WI38 (cell line): ENCODE data around the gene TNFRSF12A.
A peak's percentile ranks its signal among the peaks of the same experiment; 100 is the strongest.

ENCODE experiments used
- H3K4me3 ChIP-seq: 2 replicates; pipeline ENCODE4 v1.5.1; 2011; ENCODE audit warnings: low read depth, mild to moderate bottlenecking, control low read depth, low read length
- TF ChIP-seq, protein P1 (sequence below): IDR thresholded peaks from 2 replicates; pipeline ENCODE4 v1.5.1; 2012; ENCODE audit warnings: low read depth, mild to moderate bottlenecking, control low read depth, low read length

TNFRSF12A gene

DNA sequence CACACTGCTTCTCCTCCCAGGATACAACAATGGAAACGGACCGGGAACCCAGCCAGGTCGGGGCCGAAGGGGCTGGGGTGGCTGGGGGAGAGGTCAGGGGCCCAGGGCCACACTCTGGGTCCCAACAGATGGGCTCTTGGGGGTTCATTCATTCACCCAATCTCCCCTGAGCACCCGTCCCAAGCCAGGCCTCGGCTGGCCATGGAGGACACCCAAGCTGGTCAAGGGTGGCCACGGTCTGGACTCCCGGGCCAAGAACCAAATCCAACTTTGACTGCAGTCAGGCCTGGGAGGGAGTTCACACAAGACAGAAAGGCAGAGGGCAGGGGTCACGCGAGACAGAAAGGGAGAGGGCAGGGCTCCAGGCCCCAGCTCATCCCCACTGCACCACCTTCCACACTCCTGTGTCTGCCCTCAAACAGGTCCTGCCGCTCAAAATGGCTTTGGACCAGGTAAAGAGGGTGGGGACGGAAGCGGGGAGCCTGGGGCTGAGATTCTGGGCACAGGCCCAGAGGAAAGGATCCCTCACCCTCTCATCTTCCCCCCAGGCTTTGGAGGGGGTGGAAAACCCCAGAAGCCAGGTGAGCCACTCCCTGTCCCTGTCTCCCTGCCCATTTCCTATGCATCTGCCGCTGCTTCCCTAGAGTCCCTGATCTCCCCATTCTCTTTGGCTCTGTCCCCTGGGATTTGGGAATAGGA, 27.6 kb upstream of the TNFRSF12A start:
- TF ChIP-seq, protein P1, sequence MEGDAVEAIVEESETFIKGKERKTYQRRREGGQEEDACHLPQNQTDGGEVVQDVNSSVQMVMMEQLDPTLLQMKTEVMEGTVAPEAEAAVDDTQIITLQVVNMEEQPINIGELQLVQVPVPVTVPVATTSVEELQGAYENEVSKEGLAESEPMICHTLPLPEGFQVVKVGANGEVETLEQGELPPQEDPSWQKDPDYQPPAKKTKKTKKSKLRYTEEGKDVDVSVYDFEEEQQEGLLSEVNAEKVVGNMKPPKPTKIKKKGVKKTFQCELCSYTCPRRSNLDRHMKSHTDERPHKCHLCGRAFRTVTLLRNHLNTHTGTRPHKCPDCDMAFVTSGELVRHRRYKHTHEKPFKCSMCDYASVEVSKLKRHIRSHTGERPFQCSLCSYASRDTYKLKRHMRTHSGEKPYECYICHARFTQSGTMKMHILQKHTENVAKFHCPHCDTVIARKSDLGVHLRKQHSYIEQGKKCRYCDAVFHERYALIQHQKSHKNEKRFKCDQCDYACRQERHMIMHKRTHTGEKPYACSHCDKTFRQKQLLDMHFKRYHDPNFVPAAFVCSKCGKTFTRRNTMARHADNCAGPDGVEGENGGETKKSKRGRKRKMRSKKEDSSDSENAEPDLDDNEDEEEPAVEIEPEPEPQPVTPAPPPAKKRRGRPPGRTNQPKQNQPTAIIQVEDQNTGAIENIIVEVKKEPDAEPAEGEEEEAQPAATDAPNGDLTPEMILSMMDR = no peak
- H3K4me3 ChIP-seq = no peak overlapping the region

DNA sequence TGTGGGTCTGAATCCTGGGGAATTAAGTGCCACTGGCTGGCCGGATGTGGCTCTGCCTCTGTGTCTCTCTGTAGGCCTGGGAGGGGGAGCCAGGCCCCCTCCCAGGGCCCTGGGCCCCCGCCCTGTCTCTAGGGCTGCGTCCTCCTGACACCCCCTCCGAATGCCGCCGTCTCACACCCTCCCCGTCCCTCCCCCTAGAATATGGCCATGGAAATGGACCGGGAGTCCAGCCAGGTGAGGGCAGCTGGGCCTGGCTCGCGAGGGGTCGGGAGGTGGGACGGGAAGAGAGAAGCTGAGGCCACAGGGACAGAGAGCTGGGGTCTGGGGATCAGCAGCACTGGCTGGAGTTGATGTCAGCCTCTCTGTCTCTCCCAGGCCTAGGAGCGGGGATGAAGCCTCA, 23.9 kb upstream of the TNFRSF12A start:
- TF ChIP-seq, protein P1 = no peak
- no peak overlapping the region for H3K4me3 ChIP-seq

DNA sequence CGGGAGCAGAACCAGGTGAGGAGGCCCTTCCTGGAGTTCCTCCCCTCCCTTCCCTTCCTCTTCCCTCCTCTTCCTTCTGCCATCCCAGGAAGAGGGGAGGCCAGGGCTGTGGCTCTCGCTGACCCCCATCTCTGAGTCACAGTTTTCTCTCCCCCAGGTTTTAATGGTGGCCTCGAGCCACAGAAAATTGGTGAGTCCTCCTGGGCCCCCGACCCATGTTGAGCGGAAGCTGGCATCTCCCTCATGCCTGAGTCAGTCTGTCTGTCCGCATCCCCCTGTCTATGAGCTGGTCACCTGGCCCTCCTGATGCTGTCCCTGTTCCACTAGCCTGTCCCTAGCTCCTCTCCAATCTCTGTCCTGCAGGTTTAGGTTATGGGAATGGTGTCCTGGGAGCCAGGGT, 20.2 kb upstream of the TNFRSF12A start:
- TF ChIP-seq, protein P1 = no peak
- no peak overlapping the region for H3K4me3 ChIP-seq

DNA sequence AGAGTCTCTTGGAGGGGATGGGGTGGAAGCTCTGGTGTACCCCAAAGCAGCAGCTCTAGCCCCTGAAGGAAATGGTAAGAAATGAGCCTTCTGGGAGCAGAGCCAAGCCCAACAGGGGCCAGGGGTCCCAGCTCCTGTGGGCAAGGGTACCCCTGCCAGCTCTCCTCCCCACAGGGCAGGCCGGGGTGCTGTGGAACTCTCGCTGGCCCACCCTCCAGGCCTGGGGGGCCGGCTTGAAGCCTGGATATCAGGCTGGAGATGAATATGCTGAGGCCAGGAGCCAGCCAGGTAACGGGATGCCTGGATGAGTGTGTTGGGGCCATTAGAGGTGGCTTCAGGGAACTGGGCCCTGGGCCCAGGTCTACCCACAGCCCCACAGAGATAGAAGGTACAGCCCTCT, 19.6 kb upstream of the TNFRSF12A start:
- TF ChIP-seq, protein P1 = no peak

DNA sequence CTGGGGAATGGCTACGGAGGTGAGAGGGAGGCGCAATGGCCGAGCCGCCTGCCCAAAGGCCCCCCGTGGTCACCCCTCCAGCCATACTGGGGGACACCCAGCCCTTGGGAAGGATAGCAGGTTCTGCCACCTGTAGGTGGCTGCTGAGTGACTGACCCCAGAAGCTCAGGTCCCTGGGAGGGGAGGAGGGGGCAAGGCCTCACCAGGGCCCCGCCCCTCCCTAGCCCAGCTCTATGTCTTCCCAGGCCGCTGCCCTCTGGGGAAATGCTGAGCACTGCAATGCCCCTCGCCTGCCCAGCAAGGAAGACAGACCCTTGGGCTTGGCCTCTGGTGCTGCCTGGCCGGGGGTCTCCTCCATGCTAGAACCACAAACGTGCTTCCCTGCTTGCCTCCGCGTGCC, 18.9 kb upstream of the TNFRSF12A start:
- TF ChIP-seq, protein P1 = no peak
- no peak overlapping the region for H3K4me3 ChIP-seq

More for the DNA sequence above, 19.6 kb upstream of the TNFRSF12A start:
- no peak overlapping the region for H3K4me3 ChIP-seq

DNA sequence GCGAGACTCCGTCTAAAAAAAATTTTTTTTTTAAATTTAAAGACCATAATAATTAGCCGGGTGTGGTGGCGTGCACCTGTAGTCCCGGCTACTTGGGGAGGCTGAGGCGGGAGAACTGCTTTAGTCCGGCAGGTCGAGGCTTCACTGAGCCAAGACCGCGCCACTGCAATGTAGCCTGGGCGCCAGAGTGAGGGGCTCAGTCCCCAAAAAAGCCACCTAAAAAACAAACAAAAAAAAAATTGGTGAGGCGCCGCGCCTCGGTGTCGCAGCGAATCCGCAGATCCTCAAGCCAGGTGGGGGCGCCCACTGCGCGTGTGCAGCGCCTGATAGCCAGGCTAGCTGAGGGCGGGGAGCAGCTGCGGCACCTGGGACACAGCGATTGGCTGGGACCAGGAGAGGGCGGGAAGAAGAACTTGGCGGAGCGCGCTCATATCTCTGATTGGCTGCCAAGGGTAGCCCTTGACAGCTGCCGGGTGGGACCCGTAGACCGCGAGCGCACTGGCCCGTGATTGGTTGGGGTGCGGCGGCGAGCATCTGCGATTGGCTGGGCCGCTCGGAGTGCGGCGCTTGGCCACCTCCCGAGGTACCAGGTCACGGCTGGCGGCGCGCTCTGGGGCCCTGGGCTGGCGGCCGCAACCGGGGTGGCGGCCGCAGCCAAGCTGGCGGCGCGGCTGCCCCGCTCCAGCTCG, 16.4 kb upstream of the TNFRSF12A start:
- TF ChIP-seq, protein P1 = 0 out of 2 replicates have a peak, but pooled peaks have one; percentile 11
- no peak overlapping the region for H3K4me3 ChIP-seq

DNA sequence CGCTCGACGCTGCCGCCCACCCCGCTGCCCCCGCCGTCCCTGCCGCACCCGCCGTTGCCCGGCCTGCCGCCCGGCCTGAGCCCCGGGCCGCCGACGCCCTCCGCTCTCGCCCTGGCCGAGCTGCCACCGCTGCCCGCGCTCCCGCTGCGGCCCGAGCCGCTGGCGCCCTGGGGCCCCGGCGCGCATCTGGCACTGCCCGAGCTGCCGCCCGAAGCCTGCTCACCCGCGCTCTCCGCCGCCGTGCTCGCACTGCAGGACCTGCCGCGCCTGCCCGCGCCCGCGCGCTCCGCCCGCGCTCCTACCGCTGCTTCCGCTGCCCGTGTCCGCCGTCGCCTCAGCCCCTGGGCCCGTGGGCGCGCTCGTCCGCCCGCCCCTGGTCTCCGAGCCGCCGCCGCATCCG, 15.8 kb upstream of the TNFRSF12A start:
- no peak overlapping the region for H3K4me3 ChIP-seq

More for the DNA sequence above, 15.8 kb upstream of the TNFRSF12A start:
- TF ChIP-seq, protein P1 = no peak
